ENCODE measurements around the gene ARID5B.

The ARID5B gene

GRCh38 chr10:61923210-61923949, 21.9 kb downstream of the ARID5B start:
- peak overlapping the region in 1 of 2 donors; percentile 1 for H3K4me3 Mint-ChIP-seq
- H3K9me3 Mint-ChIP-seq = peaks cover 0 to 2% of the 10 kb centered on the region in 2 donors
- peaks cover 26 to 85% of the 10 kb centered on the region in 2 donors for H3K4me1 Mint-ChIP-seq
- ATAC-seq (replicated peaks) (no peak), DNase-seq (no peak)
- H3K27ac Mint-ChIP-seq = peak overlapping the region; percentile 63
- peaks cover 51 to 93% of the 10 kb centered on the region in 2 donors for H3K36me3 Mint-ChIP-seq
- H3K27me3 Mint-ChIP-seq = no peaks in the 10 kb centered on the region

GRCh38 chr10:61923950-61924274, 22.4 kb downstream of the ARID5B start:
- H3K27me3 Mint-ChIP-seq = no peaks in the 10 kb centered on the region
- H3K4me3 Mint-ChIP-seq = no peak overlapping the region
- peaks cover 0 to 2% of the 10 kb centered on the region in 2 donors for H3K9me3 Mint-ChIP-seq
- no peak for ATAC-seq (replicated peaks)
- peak overlapping the region; percentile 63 for H3K27ac Mint-ChIP-seq
- peaks cover 30 to 85% of the 10 kb centered on the region in 2 donors for H3K4me1 Mint-ChIP-seq
- no peak for DNase-seq
- peaks cover 56 to 93% of the 10 kb centered on the region in 2 donors for H3K36me3 Mint-ChIP-seq

- H3K36me3 Mint-ChIP-seq = peaks cover 64 to 91% of the 10 kb centered on the region in 2 donors
- H3K27ac Mint-ChIP-seq = peak overlapping the region; percentile 59
- no peak for DNase-seq
- no peak overlapping the region for H3K4me3 Mint-ChIP-seq
- H3K4me1 Mint-ChIP-seq = peaks cover 28 to 63% of the 10 kb centered on the region in 2 donors
- H3K27me3 Mint-ChIP-seq = no peaks in the 10 kb centered on the region
- H3K9me3 Mint-ChIP-seq = peaks cover 0 to 3% of the 10 kb centered on the region in 2 donors
- ATAC-seq (replicated peaks) = no peak
Observed at GRCh38 chr10:61929555-61929954, 28.1 kb downstream of the ARID5B start.

GRCh38 chr10:61931620-61932332, 30.3 kb downstream of the ARID5B start:
- DNase-seq = no peak
- peaks cover 31 to 60% of the 10 kb centered on the region in 2 donors for H3K4me1 Mint-ChIP-seq
- H3K4me3 Mint-ChIP-seq = peak overlapping the region in 1 of 2 donors; percentile 28
- H3K27ac Mint-ChIP-seq = no peak overlapping the region
- no peak for ATAC-seq (replicated peaks)
- H3K36me3 Mint-ChIP-seq = peaks cover 60 to 81% of the 10 kb centered on the region in 2 donors
- H3K27me3 Mint-ChIP-seq = no peaks in the 10 kb centered on the region
- peaks cover 0 to 1% of the 10 kb centered on the region in 2 donors for H3K9me3 Mint-ChIP-seq

- DNase-seq = no peak
- H3K36me3 Mint-ChIP-seq = peaks cover 58 to 76% of the 10 kb centered on the region in 2 donors
- H3K4me1 Mint-ChIP-seq = peaks cover 44 to 69% of the 10 kb centered on the region in 2 donors
- H3K27ac Mint-ChIP-seq = peak overlapping the region; percentile 60
- H3K4me3 Mint-ChIP-seq = no peak overlapping the region
- no peaks in the 10 kb centered on the region for H3K27me3 Mint-ChIP-seq
- peaks cover 0 to 1% of the 10 kb centered on the region in 2 donors for H3K9me3 Mint-ChIP-seq
- no peak for ATAC-seq (replicated peaks)
Observed at GRCh38 chr10:61933859-61934555, 32.5 kb downstream of the ARID5B start.

GRCh38 chr10:61935077-61935476, 33.6 kb downstream of the ARID5B start:
- H3K27me3 Mint-ChIP-seq = no peaks in the 10 kb centered on the region
- H3K4me1 Mint-ChIP-seq = peaks cover 38 to 67% of the 10 kb centered on the region in 2 donors
- DNase-seq = no peak
- H3K27ac Mint-ChIP-seq = peak overlapping the region; percentile 62
- H3K36me3 Mint-ChIP-seq = peaks cover 49 to 73% of the 10 kb centered on the region in 2 donors
- ATAC-seq (replicated peaks) = no peak
- H3K9me3 Mint-ChIP-seq = peaks cover 0 to 1% of the 10 kb centered on the region in 2 donors
- peak overlapping the region; percentile 6 to 9 for H3K4me3 Mint-ChIP-seq

- peak overlapping the region; percentile 21 to 33 for H3K4me3 Mint-ChIP-seq
Observed at GRCh38 chr10:61936770-61937169, 35.3 kb downstream of the ARID5B start.

GRCh38 chr10:61937631-61938351, 36.3 kb downstream of the ARID5B start:
- no peak for ATAC-seq (replicated peaks)
- Mint-ChIP-seq H3K4me3 (peak overlapping the region; percentile 22 to 52), H3K9me3 (no peaks in the 10 kb centered on the region), H3K27me3 (no peaks in the 10 kb centered on the region), H3K27ac (peak overlapping the region; percentile 97), H3K36me3 (peaks cover 48 to 75% of the 10 kb centered on the region in 2 donors), H3K4me1 (peaks cover 44 to 75% of the 10 kb centered on the region in 2 donors)
- DNase-seq = no peak

More at GRCh38 chr10:61936770-61937169, 35.3 kb downstream of the ARID5B start:
- ATAC-seq (replicated peaks) = no peak
- Mint-ChIP-seq H3K27ac (peak overlapping the region; percentile 97), H3K36me3 (peaks cover 55 to 74% of the 10 kb centered on the region in 2 donors), H3K27me3 (no peaks in the 10 kb centered on the region), H3K4me1 (peaks cover 45 to 78% of the 10 kb centered on the region in 2 donors), H3K9me3 (no peaks in the 10 kb centered on the region)
- DNase-seq = no peak

DNA sequence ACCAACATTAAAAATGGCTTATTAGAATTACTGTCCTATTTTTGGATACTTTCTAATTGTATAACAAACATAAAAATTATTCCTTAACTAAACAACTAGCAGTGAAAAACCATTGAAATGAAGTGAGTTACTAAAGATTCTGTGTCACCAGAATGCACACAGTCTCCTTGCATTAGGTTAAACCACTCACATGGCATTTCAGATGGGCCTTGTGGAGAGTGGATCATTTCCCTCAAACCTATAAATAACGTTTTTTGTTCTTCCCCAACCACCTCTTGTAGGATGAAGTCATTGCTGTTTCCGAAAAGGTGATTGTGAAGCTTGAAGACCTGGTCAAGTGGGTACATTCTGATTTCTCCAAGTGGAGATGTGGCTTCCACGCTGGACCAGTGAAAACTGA, 38.4 kb downstream of the ARID5B start:
- Mint-ChIP-seq H3K36me3 (peaks cover 41 to 74% of the 10 kb centered on the region in 2 donors), H3K27me3 (no peaks in the 10 kb centered on the region), H3K4me3 (peak overlapping the region; percentile 82 to 84), H3K4me1 (peaks cover 45 to 74% of the 10 kb centered on the region in 2 donors), H3K27ac (peak overlapping the region; percentile 97), H3K9me3 (no peaks in the 10 kb centered on the region)
- peak; percentile 43 to 50 for ATAC-seq (replicated peaks)
- DNase-seq = peak; percentile 13

- DNase-seq (no peak), ATAC-seq (replicated peaks) (peak; percentile 19 to 40)
- peaks cover 39 to 72% of the 10 kb centered on the region in 2 donors for H3K36me3 Mint-ChIP-seq
- H3K27ac Mint-ChIP-seq = peak overlapping the region; percentile 84
- H3K27me3 Mint-ChIP-seq = no peaks in the 10 kb centered on the region
- peaks cover 41 to 66% of the 10 kb centered on the region in 2 donors for H3K4me1 Mint-ChIP-seq
- H3K9me3 Mint-ChIP-seq = no peaks in the 10 kb centered on the region
- peak overlapping the region; percentile 77 to 78 for H3K4me3 Mint-ChIP-seq
Observed at GRCh38 chr10:61941202-61941681, 39.7 kb downstream of the ARID5B start.

GRCh38 chr10:61942604-61943461, 41.3 kb downstream of the ARID5B start:
- ATAC-seq (replicated peaks) = no peak
- peaks cover 37 to 72% of the 10 kb centered on the region in 2 donors for H3K36me3 Mint-ChIP-seq
- DNase-seq = no peak

DNA sequence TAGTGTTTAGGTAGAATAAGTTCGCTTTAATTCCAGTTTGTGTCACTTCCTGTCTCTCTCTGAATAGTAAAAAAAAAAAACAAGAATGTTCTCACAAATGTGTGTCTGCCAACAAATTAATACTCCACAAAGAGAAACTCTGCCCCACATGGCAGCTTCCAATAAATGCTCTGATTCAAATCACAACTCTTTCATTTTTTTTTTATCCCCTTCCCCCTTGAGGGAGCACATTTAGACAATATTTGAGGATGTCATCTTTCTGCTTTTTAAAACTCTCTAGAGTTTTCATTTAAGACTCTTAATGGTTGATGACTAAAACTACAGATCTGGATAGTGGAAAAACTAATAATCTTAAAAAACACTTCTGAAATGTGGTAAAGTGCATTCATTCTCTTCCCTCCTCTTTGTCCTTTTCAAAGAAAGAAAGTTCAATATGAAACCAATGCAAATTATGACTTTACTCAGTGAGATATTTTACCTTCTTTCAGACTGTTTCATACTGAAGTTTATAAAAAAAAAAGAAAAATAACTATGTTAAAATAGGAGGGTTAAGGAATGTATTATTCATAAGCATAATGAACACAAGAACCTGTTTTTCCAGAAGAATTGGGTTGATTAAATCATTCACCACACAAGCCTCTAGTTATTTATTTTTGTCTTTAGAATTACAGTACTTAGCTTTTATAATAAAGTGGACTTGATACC, 42.3 kb downstream of the ARID5B start:
- H3K36me3 Mint-ChIP-seq = peaks cover 37 to 72% of the 10 kb centered on the region in 2 donors
- H3K4me3 Mint-ChIP-seq = peak overlapping the region; percentile 23 to 73
- no peaks in the 10 kb centered on the region for H3K9me3 Mint-ChIP-seq
- H3K27ac Mint-ChIP-seq = peak overlapping the region; percentile 84
- DNase-seq (no peak), ATAC-seq (replicated peaks) (peak; percentile 68 to 69)
- no peaks in the 10 kb centered on the region for H3K27me3 Mint-ChIP-seq
- peaks cover 26 to 45% of the 10 kb centered on the region in 2 donors for H3K4me1 Mint-ChIP-seq

More at GRCh38 chr10:61942604-61943461, 41.3 kb downstream of the ARID5B start:
- peak overlapping the region; percentile 84 for H3K27ac Mint-ChIP-seq
- H3K9me3 Mint-ChIP-seq = no peaks in the 10 kb centered on the region
- H3K27me3 Mint-ChIP-seq = no peaks in the 10 kb centered on the region
- H3K4me3 Mint-ChIP-seq = peak overlapping the region; percentile 73 to 78
- H3K4me1 Mint-ChIP-seq = peaks cover 35 to 55% of the 10 kb centered on the region in 2 donors

All from stimulated activated naive B cell treated with anti-CD40 and anti-IgM and Interleukin-4, amounts not matched to agents 10 μg/mL and 1 μg/mL and 100 μg/mL, for 72 hours (primary cell).